Common myeloid progenitor, CD34-positive (primary cell): ENCODE results near the gene HCCS.

Experiments
- CTCF ChIA-PET: fragments of 350-600 bp; sonication (Branson Sonifier 250); formaldehyde crosslinking; loops from one replicate; lab custom pipeline; 2021; ENCODE audit warnings: antibody characterized with exemption; lab: Charles Lee
- POLR2A ChIA-PET: fragments of 350-600 bp; sonication (Branson Sonifier 250); formaldehyde crosslinking; loops from one replicate; lab custom pipeline; 2021; ENCODE audit warnings: antibody characterized with exemption; lab: Charles Lee
- DNase-seq, 3 donors: peaks; one replicate each; pipeline versions ENCODE4 v3.0.0 to v3.0.0-alpha.2; 2013
- H3K27ac ChIP-seq, 2 experiments: 1 replicate in 1 of 2; 2 replicates in 1 of 2; pipeline ENCODE4 v1.7.0; 2013; ENCODE audit warnings: inconsistent platforms in 2 of 2, low read length in 2 of 2, mild to moderate bottlenecking in 2 of 2, low read depth in 1 of 2, moderate library complexity in 1 of 2; ENCODE audit not compliant: severe bottlenecking in 2 of 2, insufficient read depth in 1 of 2, poor library complexity in 1 of 2
- H3K27me3 ChIP-seq, 5 experiments: replicated peaks in 2 of 5; 1 replicate in 3 of 5; 2 replicates in 2 of 5; pipeline versions ENCODE4 v1.6.1 to v1.7.0; 2013; ENCODE audit warnings: low read length in 4 of 5, mild to moderate bottlenecking in 2 of 5, moderate library complexity in 2 of 5, inconsistent platforms in 1 of 5; ENCODE audit not compliant: insufficient read depth in 5 of 5, control insufficient read depth in 4 of 5
- H3K36me3 ChIP-seq, 4 experiments: 1 replicate in 2 of 4; 2 replicates in 2 of 4; pipeline versions ENCODE4 v1.6.1 to v1.7.0; 2013; ENCODE audit warnings: low read length in 3 of 4, control low read depth in 1 of 4, mild to moderate bottlenecking in 1 of 4; ENCODE audit not compliant: control insufficient read depth in 4 of 4, insufficient read depth in 4 of 4
- H3K4me1 ChIP-seq, 4 experiments: 1 replicate in 3 of 4; 2 replicates in 1 of 4; pipeline versions ENCODE4 v1.6.1 to v1.7.1; 2013; ENCODE audit warnings: low read length in 3 of 4, mild to moderate bottlenecking in 3 of 4, control low read depth in 1 of 4, inconsistent platforms in 1 of 4, moderate library complexity in 1 of 4; ENCODE audit not compliant: control insufficient read depth in 4 of 4, insufficient read depth in 4 of 4; ENCODE audit errors: control extremely low read depth in 1 of 4
- H3K4me3 ChIP-seq, 7 experiments: 1 replicate in 4 of 7; 2 replicates in 3 of 7; pipeline versions ENCODE4 v1.5.1 to v1.7.0; 2013; ENCODE audit warnings: mild to moderate bottlenecking in 7 of 7, low read length in 6 of 7, moderate library complexity in 6 of 7, inconsistent platforms in 2 of 7, low read depth in 2 of 7, control low read depth in 1 of 7; ENCODE audit not compliant: insufficient read depth in 4 of 7, control insufficient read depth in 1 of 7; ENCODE audit errors: extremely low read depth in 1 of 7
- H3K9me3 ChIP-seq, 5 experiments: 1 replicate in 4 of 5; 2 replicates in 1 of 5; pipeline versions ENCODE4 v1.6.1 to v1.7.1; 2013; ENCODE audit warnings: low read length in 4 of 5, mild to moderate bottlenecking in 2 of 5, inconsistent platforms in 1 of 5, low read depth in 1 of 5, moderate library complexity in 1 of 5; ENCODE audit not compliant: control insufficient read depth in 4 of 5, insufficient read depth in 2 of 5; ENCODE audit errors: control extremely low read depth in 1 of 5
- WGBS: methylation state at CpG from one replicate; pipeline ENCODE4 v1.1.5; 2013; ENCODE audit not compliant: insufficient coverage; 5-methylcytosine and 5-hydroxymethylcytosine counted together

Gene HCCS

DNA sequence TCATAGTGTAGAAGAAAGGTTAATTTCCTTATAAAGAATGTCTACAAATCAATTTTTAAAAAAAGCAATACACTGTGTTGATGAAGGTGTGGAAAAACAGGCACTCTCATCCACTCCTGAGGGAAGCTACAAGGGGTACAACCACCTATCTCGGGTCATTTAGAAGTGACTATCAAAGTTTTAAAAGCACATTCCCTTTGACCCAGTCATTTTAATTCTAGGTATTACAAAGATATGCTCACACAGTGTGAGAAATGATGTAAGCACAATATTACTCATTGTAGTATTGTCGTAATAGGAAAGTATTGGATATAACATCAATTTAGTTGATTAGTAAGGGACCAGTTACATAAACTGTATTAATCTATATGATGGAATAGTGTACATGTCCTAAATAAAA lies 7.4 kb upstream of the HCCS start:
- CTCF ChIA-PET, result no interaction called here
- WGBS, result no CpG with 5 or more reads among the region's 2 CpGs
- Histone ChIP-seq H3K9me3 (no peaks in the 10 kb centered on the region), H3K4me1 (no peaks in the 10 kb centered on the region), H3K36me3 (no peaks in the 10 kb centered on the region), H3K27ac (no peak overlapping the region), H3K4me3 (no peak overlapping the region), H3K27me3 (no peaks in the 10 kb centered on the region)
- DNase-seq, result no peak
- POLR2A ChIA-PET, result no interaction called here

DNA sequence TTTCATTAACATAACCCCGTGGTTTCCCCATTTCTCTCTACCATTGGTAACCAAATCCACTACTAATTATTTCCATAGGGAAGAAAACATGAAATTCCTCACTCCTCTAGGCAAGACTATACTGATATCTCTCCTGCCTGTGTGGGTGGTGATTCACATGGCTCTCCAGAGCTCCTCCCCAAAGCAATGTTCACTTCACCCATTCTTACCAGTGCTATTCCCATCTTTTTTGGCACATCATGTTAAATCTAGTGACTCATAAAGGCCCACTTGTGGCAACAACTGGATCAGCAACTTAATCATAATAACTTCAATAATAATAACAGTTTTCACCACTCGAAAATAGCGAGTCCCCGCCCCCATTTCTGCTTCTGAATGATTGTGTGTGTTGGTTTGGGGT lies 6.1 kb upstream of the HCCS start:
- no CpG with 5 or more reads among the region's 4 CpGs for WGBS
- no peak overlapping the region for H3K4me3 ChIP-seq
- H3K9me3 ChIP-seq, result no peaks in the 10 kb centered on the region
- no peaks in the 10 kb centered on the region for H3K27me3 ChIP-seq
- no peaks in the 10 kb centered on the region for H3K36me3 ChIP-seq
- DNase-seq, result no peak
- H3K4me1 ChIP-seq, result peaks cover 0 to 2% (median 0%) of the 10 kb centered on the region in 4 experiments
- ChIA-PET POLR2A (no interaction called here), CTCF (no interaction called here)
- H3K27ac ChIP-seq, result no peak overlapping the region

DNA sequence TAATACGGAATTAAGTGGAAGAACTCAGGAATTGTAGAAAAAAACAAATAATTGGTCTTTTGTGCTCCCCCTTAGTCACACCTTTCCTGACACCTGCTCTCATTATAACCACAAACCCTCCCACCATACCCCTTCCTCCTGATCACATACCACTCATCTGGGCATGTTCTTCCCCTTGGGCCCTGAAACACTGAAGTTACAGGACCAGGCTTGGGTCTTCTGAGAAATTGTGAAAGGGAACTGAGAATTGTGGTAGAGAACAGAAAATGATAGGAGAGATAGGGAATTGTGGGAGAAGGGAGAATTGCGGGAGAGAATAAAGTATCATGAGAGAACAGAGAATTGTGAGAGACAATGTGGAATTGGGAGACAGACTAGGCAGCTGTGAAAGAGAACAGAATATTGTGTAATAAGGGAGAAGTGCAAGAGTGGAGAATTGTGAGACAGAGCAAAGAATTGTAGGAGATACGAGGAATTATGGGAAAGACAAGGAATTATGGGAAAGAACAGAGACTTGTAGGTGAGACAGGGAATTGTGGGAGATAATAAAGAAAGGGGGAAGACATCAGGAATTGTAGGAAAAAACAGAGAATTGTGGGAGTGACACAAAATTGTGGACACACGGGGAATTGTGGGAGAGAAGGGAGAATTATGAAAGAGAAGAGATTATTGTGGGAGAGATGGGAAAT lies 2.7 kb upstream of the HCCS start:
- Histone ChIP-seq H3K9me3 (no peaks in the 10 kb centered on the region), H3K27me3 (no peaks in the 10 kb centered on the region), H3K4me3 (no peak overlapping the region), H3K4me1 (peaks cover 0 to 18% (median 11%) of the 10 kb centered on the region in 4 experiments), H3K36me3 (peaks cover 0 to 2% (median 0%) of the 10 kb centered on the region in 4 experiments), H3K27ac (no peak overlapping the region)
- POLR2A ChIA-PET, result no interaction called here
- no peak for DNase-seq
- 90% methylated on average over 3 of the region's 4 CpGs for WGBS
- CTCF ChIA-PET, result no interaction called here

DNA sequence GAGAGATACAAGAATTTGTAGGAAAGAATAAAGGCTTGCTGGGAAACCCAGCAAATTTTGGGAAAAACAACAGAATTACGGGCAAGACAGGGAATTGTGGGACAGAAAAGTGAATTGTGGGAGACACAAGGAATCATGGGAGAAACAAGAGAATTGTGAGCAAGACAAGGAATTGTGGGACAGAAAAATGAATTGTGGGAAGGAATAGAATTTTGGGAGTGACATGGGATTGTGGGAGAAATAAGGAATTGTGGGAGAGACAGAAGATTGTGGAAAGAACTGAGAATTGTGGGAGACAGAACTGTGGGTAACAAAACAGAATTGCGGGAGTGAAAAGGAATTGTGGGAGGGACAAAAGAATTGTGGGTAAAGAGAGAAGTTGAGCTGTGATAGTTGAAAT lies 1.2 kb upstream of the HCCS start:
- Histone ChIP-seq H3K4me1 (peaks cover 0 to 21% (median 11%) of the 10 kb centered on the region in 4 experiments), H3K9me3 (no peaks in the 10 kb centered on the region), H3K4me3 (peak overlapping the region in 3 of 7 experiments; percentile 2 to 82 (median 76)), H3K27ac (no peak overlapping the region), H3K27me3 (no peaks in the 10 kb centered on the region), H3K36me3 (peaks cover 0 to 11% (median 5%) of the 10 kb centered on the region in 4 experiments)
- 100% methylated on average over 2 of the region's 2 CpGs for WGBS
- no peak for DNase-seq
- POLR2A ChIA-PET, result no interaction called here
- CTCF ChIA-PET, result no interaction called here

DNA sequence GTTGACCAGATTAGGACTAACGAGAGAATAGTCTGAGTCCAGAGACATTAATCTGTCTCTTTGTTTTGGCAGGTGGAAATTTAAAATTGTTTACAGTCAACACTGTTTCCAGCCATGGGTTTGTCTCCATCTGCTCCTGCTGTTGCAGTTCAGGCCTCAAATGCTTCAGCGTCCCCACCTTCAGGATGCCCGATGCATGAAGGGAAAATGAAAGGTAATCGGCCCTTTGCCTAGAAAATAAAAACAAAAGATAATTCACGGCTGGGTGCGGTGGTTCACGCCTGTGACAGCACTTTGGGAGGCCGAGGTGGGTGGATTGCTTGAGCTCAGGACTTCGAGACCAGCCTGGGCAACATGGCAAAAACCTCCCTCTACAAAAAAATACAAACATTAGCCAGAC lies 815 bp downstream of the HCCS start:
- no peaks in the 10 kb centered on the region for H3K9me3 ChIP-seq
- CTCF ChIA-PET, result no interaction called here
- H3K4me3 ChIP-seq, result peak overlapping the region in 6 of 7 experiments; percentile 49 to 80 (median 72)
- H3K27ac ChIP-seq, result peak overlapping the region; percentile 95 to 99
- peaks cover 4 to 28% (median 12%) of the 10 kb centered on the region in 4 experiments for H3K36me3 ChIP-seq
- no peaks in the 10 kb centered on the region for H3K27me3 ChIP-seq
- WGBS, result 82% methylated on average over 9 of the region's 9 CpGs
- no peak for DNase-seq
- peaks cover 0 to 21% (median 11%) of the 10 kb centered on the region in 4 experiments for H3K4me1 ChIP-seq
- POLR2A ChIA-PET, result no interaction called here

DNA sequence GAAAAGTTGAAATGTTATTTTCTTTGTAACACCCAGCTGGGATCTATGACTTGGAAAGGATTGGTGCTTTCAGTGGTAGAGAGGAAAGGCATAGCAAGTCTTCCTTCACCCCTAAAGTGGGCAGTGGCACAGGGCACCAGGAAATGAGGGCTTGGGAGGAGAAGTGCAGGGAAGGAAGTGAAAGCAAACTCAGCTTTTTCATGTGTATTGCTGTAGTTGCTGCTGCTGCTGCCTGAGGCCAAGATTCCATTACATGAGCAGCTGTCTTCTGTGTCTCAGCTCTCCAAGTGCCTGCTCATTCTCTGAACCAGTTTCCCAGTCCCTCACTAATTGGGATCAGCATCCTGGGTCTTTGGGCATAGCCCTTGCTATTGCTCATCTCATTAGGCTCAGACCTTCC lies 2.6 kb downstream of the HCCS start:
- no peaks in the 10 kb centered on the region for H3K9me3 ChIP-seq
- POLR2A ChIA-PET, result no interaction called here
- CTCF ChIA-PET, result no interaction called here
- peaks cover 0 to 21% (median 11%) of the 10 kb centered on the region in 4 experiments for H3K4me1 ChIP-seq
- peaks cover 4 to 44% (median 16%) of the 10 kb centered on the region in 4 experiments for H3K36me3 ChIP-seq
- no peak overlapping the region for H3K4me3 ChIP-seq
- no peak for DNase-seq
- H3K27me3 ChIP-seq, result no peaks in the 10 kb centered on the region
- H3K27ac ChIP-seq, result peak overlapping the region in 1 of 2 experiments; percentile 58

DNA sequence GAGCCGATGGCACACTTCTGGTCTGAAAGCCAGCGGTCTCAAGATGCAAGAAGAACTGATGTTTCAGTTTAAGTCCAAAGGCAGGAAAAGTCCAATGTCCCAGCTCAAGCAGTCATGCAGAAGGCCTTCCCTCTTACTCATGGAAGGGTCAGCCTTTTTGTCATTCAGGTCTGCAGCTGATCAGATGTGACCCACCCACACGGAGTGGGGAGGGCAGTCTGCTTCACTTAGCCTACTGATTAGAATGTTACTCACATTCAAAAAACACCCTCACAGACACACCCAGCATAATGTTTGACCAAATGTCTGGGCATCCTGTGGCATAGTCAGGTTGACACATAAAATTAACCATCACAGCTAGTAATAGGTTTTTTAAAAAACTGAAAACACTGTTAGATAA lies 6.6 kb downstream of the HCCS start:
- 96% methylated on average over 2 of the region's 3 CpGs for WGBS
- ChIA-PET CTCF (no interaction called here), POLR2A (interaction anchor here (0.5 kb wide), 1 partner anchor 956 kb away, joined by 3 read pairs; no protein-coding TSS in a partner anchor)
- Histone ChIP-seq H3K27me3 (no peaks in the 10 kb centered on the region), H3K36me3 (peaks cover 7 to 73% (median 32%) of the 10 kb centered on the region in 4 experiments), H3K9me3 (no peaks in the 10 kb centered on the region), H3K4me3 (no peak overlapping the region), H3K27ac (no peak overlapping the region), H3K4me1 (peaks cover 0 to 3% (median under 1%) of the 10 kb centered on the region in 4 experiments)
- no peak for DNase-seq
